ENCODE results near the gene FRG1. TPM values are rescaled to one million over a fixed set of nuclear protein-coding genes. Genes with fewer than 3 reads are reported as not detected.

Gene FRG1
- total and polyA plus RNA-seq, 2 experiments from 2014 or later = 24.3 to 65.2 TPM

- H3K27ac Mint-ChIP-seq = no peak overlapping the region
- H3K36me3 ChIP-seq (ENCODE audit: insufficient read depth) = no peaks in the 10 kb centered on the region
- ATAC-seq (no peak), DNase-seq (ENCODE audit: low spot score) (peak; percentile 42)
- 0 out of 2 replicates have a peak, but pooled peaks cover 3% of the 10 kb centered on the region for H3K4me1 ChIP-seq (ENCODE audit: insufficient read depth)
- no peak overlapping the region for H3K27ac ChIP-seq (ENCODE audit: low read depth)
- no peak overlapping the region for H2AFZ ChIP-seq
- no peaks in the 10 kb centered on the region for H3K79me2 ChIP-seq (replicated peaks; ENCODE audit: insufficient read depth)
- no peaks in the 10 kb centered on the region for H3K9me2 ChIP-seq (ENCODE audit: insufficient read depth)
- peaks cover 48% of the 10 kb centered on the region for H3K9me3 Mint-ChIP-seq
- H3K4me1 Mint-ChIP-seq = no peaks in the 10 kb centered on the region
- no peak overlapping the region for H3K4me2 ChIP-seq
- no peaks in the 10 kb centered on the region for H4K20me1 ChIP-seq (replicated peaks; ENCODE audit: insufficient read depth)
- no peaks in the 10 kb centered on the region for H3F3A ChIP-seq (replicated peaks; ENCODE audit: low read depth)
- no peaks in the 10 kb centered on the region for H3K27me3 ChIP-seq (ENCODE audit: insufficient read depth)
- H3K4me3 ChIP-seq = no peak overlapping the region
- H3K4me3 Mint-ChIP-seq = no peak overlapping the region
- no peaks in the 10 kb centered on the region for H3K27me3 Mint-ChIP-seq (ENCODE audit: insufficient read depth, low read depth, poor library complexity)
- TF ChIP-seq ZNF331 (CRISPR knock-in tag; IDR thresholded peaks at IDR 0.05; ENCODE audit: low read depth) (no peak), CTCF (conservative IDR thresholded peaks at IDR 0.05; ENCODE audit: low read depth in 2 of 2) (peak; percentile 54 to 62)
- H3K36me3 Mint-ChIP-seq (ENCODE audit: low read depth) = 0 out of 3 replicates have a peak, but pooled peaks cover 2% of the 10 kb centered on the region
These were observed 33.4 kb downstream of the FRG1 start for GRCh38 chr4:189974056-189974455.

- H3K79me2 ChIP-seq (replicated peaks; ENCODE audit: insufficient read depth) = no peaks in the 10 kb centered on the region
- ATAC-seq (no peak), DNase-seq (ENCODE audit: low spot score) (no peak)
- TF ChIP-seq ZNF462 (CRISPR knock-in tag; IDR thresholded peaks at IDR 0.05) (no peak), NANOG (IDR thresholded peaks at IDR 0.05; ENCODE audit: borderline replicate concordance) (no peak), ETS1 (IDR thresholded peaks at IDR 0.05) (no peak), EZH2phosphoT487 (IDR thresholded peaks at IDR 0.05; ENCODE audit: unreplicated experiment) (no peak), STAT1 (IDR thresholded peaks at IDR 0.05; ENCODE audit: unreplicated experiment) (no peak), EZH2 (IDR thresholded peaks at IDR 0.05; ENCODE audit: low read depth, unreplicated experiment) (no peak), ZNF331 (CRISPR knock-in tag; IDR thresholded peaks at IDR 0.05; ENCODE audit: low read depth) (no peak), CREB1 (CRISPR knock-in tag; IDR thresholded peaks at IDR 0.05; ENCODE audit: low read depth) (no peak), JUNB (IDR thresholded peaks at IDR 0.05; ENCODE audit: unreplicated experiment) (no peak)
- H3K9me2 ChIP-seq (ENCODE audit: insufficient read depth) = no peaks in the 10 kb centered on the region
- Mint-ChIP-seq H3K36me3 (ENCODE audit: low read depth) (peaks cover 9% of the 10 kb centered on the region; the same call in 2 of the 3 replicates), H3K27me3 (ENCODE audit: insufficient read depth, low read depth, poor library complexity) (peaks cover 17% of the 10 kb centered on the region), H3K9me3 (peaks cover 59% of the 10 kb centered on the region), H3K27ac (no peak overlapping the region), H3K4me3 (no peak overlapping the region), H3K4me1 (0 out of 3 replicates have a peak, but pooled peaks cover 3% of the 10 kb centered on the region)
- H3K4me2 ChIP-seq = no peak overlapping the region
- no peaks in the 10 kb centered on the region for H3K36me3 ChIP-seq (ENCODE audit: insufficient read depth)
- H3K27ac ChIP-seq (ENCODE audit: low read depth) = no peak overlapping the region
- no peaks in the 10 kb centered on the region for H3K4me1 ChIP-seq (ENCODE audit: insufficient read depth)
- no peaks in the 10 kb centered on the region for H3F3A ChIP-seq (replicated peaks; ENCODE audit: low read depth)
- no peaks in the 10 kb centered on the region for H3K27me3 ChIP-seq (ENCODE audit: insufficient read depth)
- no peak overlapping the region for H2AFZ ChIP-seq
- no peaks in the 10 kb centered on the region for H4K20me1 ChIP-seq (replicated peaks; ENCODE audit: insufficient read depth)
- no peak overlapping the region for H3K4me3 ChIP-seq
These were observed 38.8 kb downstream of the FRG1 start for GRCh38 chr4:189979196-189980047.

Measured in GM23338 (cell line).